Fibroblast of skin of back (primary cell): ENCODE data around the gene TRAF2.
"Not testable (repeated sequence)": the region's sequence is repeated elsewhere in the genome, so short reads cannot be mapped to it uniquely, and the experiment has no call there.

Source experiments
- DNase-seq: peaks from one replicate; pipeline ENCODE4 v3.0.0-alpha.2; 2013

TRAF2 gene

DNA sequence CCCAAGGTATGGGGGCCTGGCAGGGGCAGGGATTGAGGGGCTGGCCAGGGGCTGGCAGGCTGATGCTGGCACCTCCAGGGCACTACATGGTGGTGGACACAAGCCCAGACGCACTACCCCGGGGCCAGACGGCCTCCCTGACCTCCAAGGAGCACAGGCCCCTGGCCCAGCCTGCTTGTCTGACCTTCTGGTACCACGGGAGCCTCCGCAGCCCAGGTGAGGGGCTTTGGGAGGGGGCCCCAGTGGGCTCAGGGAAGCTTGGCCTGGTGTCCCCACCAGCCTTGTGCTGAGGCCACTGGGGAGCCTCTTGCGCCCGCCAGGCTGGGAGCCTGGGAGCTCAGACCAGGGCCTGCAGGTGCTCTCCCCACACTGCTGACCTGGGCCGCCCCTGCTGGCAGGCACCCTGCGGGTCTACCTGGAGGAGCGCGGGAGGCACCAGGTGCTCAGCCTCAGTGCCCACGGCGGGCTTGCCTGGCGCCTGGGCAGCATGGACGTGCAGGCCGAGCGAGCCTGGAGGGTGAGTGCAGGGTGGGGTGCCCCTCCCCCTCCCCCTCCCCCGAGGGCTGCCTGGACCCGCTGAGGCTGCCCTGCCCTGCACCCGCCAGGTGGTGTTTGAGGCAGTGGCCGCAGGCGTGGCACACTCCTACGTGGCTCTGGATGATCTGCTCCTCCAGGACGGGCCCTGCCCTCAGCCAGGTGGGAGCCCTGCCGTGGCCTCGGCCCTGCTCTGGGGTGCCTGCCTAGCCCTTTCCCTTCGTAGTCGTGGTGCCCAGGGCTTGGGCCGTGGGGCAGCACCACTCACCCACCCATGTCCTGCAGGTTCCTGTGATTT, 28.5 kb upstream of the TRAF2 start:
- DNase-seq: no peak

- DNase-seq: no peak
Observed at GRCh38 chr9:136858452-136858843, 27.9 kb upstream of the TRAF2 start.

DNA sequence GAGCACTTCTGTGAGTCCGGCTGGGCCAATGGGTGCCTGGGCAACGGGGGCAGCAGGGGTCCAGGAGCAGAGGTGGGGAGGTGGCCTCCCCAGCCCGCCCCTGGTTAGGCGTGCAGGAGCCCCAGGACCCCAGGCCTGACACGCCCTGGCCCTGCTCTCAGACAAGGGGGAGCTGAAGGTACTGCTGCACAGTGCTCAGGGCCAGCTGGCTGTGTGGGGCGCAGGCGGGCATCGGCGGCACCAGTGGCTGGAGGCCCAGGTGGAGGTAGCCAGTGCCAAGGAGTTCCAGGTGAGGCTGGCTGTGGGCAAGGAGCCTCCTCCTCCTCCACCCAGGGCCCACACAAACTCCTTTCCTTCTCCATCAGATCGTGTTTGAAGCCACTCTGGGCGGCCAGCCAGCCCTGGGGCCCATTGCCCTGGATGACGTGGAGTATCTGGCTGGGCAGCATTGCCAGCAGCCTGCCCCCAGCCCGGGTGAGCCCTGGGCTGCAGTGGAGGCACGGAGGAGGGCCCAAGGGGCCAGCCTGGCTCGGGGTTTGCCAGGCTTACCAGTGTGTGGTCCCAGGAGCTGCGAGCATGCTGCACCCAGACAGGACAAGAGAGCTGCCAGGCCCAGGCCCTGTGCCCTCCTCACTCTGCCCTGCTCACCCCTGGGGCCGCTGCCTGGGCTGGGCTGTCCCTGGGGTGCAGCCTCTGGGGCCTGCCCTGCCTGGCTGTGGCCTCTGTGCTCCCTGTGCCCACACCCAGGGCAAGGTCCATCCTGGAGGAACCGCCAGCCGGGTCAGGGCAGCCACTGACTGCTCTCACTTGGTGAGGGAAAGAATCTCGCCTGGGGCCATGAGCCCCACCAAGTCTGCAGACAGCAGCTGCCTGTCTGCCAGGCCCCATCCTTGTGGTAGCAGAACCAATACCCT, 27.2 kb upstream of the TRAF2 start:
- DNase-seq: no peak

- no peak for DNase-seq
Observed at GRCh38 chr9:136860529-136860928, 25.8 kb upstream of the TRAF2 start.

- no peak for DNase-seq
Observed at GRCh38 chr9:136860933-136861873, 25.1 kb upstream of the TRAF2 start.

DNA sequence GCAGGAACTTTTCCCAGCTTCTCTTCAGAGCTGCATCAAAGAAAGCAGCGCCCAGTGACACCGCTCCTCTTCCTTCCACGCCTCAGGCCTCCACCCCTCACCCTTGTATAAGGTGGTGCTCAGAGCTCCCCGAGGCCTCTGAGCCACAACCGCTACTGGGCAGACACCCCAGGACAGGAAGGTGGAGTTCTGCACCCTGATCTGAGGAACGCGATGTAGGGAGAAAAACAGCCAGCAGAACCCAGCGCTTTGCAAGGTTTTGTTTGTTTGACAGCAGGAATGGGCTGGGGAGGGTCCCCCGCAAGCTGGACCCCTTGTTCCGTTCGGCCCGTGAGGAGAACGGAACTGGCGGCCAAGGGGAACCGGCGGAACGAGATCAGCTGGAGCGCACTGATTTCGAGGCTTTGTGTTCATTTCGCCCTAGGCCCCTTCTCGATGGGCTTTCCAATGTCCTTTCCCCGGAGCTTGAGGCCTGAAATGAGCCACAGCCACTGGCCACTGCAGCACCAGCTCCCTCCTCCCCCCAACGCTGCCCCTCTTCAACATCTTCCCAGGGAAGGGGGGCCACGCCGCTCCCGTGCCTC, 24.4 kb upstream of the TRAF2 start:
- no peak for DNase-seq

- DNase-seq: no peak
Observed at GRCh38 chr9:136862849-136863622, 23.3 kb upstream of the TRAF2 start.

DNA sequence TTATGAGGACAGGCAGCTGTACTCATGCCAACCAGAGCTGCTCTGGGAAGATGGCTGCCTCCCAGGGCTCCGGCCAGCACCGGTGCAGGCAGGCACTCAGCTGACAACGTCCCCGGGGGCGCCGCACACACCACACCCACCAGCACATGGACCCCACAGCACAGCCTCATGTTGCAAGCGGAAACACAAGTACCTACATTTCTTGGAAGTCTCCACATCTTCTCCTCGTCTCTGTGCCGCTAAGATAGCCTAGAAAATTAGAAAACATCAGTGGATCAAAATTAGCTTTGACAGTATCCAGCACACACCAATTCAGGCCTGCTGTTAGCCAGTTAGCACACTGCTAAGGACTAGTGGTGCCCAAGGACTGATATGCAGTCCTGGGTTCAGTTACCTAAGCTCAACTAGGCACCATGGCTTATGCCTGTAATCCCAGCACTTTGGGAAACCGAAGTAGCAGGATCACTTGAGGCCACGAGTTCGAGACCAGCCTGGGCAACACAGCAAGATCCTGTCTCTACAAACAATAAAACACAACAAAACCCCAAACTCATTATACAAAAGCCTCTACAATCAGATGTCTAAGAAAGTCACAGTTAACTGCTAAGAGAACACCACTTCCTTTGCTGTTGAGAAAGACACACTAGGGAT, 22.6 kb upstream of the TRAF2 start:
- no peak for DNase-seq

DNA sequence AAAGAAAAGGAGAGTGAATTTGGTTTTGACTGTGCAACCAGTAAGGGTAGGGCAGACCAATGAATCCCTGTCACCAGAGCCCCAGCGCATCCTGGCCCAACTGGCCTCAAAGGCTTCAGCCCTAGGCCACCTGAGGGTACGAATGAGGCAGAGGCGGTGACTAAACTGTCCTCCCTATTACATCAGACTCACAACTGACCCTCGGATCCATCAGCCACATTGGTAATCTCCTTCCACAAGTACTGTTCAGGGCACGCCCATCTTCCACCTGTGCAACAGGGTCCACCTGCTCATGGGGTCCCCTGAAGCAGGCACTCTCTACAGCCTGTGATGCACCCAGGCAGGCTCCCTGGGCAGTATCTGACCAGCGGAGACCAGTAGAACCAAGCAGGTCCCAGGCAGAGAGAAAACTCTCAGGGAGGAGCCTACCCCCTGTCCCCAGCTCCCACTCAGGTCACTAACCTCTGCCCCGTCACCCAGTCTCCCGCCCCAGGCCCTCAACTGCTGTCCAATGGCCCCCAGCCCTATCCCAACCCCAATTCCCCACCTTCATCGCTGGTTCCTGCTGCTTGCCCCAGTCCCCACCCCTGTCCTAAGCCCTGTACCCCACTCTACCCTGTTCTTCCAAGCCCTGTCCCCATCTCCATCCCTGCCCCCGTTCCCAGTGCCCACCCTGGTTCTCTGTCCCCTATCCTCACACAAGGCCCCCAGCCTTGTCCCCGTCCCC, 21.1 kb upstream of the TRAF2 start:
- DNase-seq: no peak

GRCh38 chr9:136865768-136866103, 20.6 kb upstream of the TRAF2 start:
- no peak for DNase-seq

DNA sequence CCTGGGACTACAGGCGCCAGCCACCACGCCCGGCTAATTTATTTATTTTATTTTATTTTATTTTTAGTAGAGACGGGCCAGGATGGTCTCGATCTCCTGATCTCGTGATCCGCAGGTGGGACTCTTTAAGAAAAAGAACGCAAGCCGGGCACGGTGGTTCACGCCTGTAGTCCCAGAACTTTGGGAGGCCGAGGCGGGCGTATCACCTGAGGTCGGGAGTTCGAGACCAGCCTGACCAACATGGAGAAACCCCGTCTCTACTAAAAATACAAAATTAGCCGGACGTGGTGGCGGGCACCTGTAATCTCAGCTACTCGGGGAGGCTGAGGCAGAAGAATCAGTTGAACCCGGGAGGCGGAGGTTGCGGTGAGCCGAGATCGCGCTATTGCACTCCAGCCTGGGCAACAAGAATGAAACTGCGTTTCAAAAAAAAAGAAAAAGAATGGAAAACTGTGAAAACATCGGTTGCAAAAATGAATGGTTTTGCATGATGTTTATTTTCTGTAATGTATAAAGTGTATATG, 19.4 kb upstream of the TRAF2 start:
- not testable (repeated sequence) for DNase-seq

GRCh38 chr9:136867480-136867879, 18.8 kb upstream of the TRAF2 start:
- DNase-seq: no peak

GRCh38 chr9:136867917-136868316, 18.4 kb upstream of the TRAF2 start:
- DNase-seq: no peak

GRCh38 chr9:136868644-136869043, 17.7 kb upstream of the TRAF2 start:
- DNase-seq: no peak

DNA sequence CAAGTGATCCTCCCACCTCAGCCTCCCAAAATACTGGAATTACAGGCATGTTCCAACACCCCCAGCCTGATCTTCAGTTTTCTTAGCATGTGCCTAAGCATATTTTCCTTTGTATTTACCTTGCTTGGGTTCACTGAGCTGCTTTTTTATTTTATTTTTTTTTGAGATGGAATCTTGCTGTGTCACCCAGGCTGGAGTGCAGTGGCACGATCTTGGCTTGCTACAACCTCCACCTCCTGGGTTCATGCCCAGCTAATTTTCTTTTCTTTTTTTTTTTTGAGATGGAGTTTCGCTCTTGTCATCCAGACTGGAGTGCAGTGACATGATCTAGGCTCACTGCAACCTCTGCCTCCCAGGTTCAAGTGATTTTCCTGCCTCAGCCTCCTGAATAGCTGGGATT, 16.7 kb upstream of the TRAF2 start:
- not testable (repeated sequence) for DNase-seq

GRCh38 chr9:136875155-136875554, 11.2 kb upstream of the TRAF2 start:
- no peak for DNase-seq

DNA sequence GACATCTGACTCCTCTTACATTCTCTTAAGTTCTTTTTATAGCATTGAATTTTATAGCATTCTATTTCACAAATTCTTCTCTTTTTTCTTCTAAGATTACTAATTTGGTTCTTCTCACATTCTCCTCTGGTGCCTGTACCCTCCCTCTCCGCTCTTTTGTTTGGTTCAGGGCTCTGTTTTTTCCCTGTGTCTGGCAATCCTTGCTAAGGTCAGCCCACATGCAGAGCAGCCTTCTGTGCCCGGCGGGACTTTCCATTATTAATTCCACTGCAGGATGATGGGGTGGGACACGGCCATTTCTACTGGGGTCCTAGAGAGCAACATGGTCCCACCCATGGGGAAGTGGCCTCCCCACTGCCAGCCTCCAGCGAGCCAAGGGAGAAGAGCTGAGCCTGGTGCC, 9.8 kb upstream of the TRAF2 start:
- no peak for DNase-seq

DNA sequence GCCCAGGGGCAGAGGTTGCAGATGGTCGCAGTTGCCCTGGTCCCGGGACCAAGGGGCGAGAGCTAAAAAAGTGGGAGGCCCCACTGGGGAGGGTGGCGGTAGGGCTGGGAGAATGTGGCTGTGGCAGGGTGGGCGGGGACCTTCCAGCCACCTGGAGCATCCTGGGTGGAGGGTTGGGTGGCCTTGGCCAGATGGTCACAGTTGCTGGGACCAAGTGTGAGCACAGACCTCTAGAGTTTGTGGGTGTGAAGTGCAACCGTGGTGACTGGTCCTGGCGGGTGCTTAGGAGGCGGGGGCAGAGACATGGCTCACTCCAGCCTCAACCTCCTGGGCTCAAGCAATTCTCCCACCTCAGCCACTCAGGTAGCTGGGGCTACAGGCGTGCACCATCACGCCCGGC, 5.7 kb upstream of the TRAF2 start:
- DNase-seq: no peak

GRCh38 chr9:136881691-136882108, 4.6 kb upstream of the TRAF2 start:
- no peak for DNase-seq
